Fibroblast of skin of abdomen (primary cell): ENCODE measurements around the gene AARSD1.
"Not testable (repeated sequence)": the region's sequence is repeated elsewhere in the genome, so short reads cannot be mapped to it uniquely, and the experiment has no call there.

ENCODE experiments used
- DNase-seq: peaks from one replicate; pipeline ENCODE4 v3.0.0-alpha.2; 2013

Gene AARSD1

DNA sequence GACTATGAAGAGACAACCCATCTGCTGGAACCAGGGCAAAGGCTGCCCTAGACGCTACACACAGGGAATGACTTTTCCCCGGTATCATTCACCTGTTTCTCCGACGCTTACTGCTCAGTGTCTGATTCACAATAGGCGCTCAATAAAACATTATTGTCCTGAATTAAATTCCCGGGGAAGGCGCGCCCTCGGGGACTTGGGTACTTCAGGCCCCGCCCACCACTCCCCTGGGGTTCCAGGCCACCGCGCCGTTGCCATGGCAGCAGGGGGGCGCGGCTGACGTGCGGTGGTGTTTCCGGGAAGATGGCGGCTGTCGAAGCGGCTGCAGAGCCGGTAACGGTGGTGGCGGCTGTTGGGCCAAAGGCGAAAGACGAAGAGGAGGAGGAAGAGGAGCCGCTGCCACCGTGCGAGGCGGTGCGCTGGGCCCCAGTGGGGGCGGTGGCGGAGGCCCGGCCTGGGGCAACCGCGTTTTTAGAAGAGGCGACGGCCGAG, 16.1 kb upstream of the AARSD1 start, which contains the start of gene RUNDC1:
Gene RUNDC1 (plus strand): TSS at position 292 of the 492 bp plus-strand sequence. CDS start 12 bp downstream, at position 304.
- DNase-seq = peak; percentile 84

DNA sequence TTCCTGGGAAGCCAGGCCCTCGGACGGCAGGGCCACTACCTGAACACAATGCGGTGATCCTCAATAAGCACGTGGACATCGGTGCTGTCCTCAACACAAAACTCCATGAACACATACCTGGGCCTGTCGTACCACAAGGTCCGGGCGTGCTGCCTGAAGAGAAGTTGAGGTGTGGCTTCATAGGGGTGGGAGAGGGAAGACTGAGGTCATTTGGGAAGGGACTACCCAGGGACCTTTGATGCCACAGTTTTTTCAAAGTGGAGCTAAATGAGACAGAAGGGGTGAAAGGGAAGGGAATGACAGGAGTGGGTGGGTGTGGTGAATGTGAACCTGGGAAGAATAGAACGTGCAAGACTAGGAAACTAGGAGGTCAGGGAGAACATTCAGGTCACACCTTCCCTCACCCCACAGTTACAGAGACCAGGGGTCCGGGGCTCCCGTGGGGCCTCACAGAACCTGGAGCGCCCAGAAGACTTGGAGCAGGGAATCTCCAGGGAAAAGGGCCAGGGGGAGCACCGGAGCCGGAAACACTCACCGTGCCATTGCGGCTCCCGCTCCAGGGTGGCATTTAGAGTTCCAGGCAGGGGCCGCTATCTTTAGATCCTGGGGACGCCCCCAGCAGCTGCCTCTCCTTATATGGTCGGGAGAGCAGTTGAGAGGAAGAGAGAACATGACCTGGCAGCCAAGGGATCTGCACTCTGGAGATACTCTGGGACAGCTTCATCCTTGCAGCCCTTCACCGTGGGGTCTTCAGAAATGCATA, 15.4 kb upstream of the AARSD1 start, which contains the start of gene PTGES3L:
Gene PTGES3L (minus strand): TSS at position 570 of the 763 bp plus-strand sequence. CDS start 27 bp downstream, at position 543.
- DNase-seq = peak; percentile 59

DNA sequence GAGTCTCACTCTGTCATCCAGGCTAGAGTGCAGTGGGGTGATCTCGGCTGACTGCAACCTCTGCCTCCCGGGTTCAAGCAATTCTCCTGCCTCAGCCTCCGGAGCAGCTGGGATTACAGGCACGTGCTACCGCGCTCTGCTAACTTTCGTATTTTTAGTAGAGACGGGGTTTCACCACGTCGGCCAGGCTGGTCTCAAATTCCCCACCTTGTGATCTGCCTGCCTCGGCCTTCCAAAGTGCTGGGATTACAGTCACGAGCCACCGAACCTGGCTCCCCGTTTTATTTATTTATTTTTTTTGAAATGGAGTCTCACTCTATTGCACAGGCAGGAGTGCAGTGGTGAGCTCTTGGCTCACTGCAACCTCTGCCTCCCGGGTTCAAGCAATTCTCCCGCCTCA, 11.4 kb upstream of the AARSD1 start:
- not testable (repeated sequence) for DNase-seq

DNA sequence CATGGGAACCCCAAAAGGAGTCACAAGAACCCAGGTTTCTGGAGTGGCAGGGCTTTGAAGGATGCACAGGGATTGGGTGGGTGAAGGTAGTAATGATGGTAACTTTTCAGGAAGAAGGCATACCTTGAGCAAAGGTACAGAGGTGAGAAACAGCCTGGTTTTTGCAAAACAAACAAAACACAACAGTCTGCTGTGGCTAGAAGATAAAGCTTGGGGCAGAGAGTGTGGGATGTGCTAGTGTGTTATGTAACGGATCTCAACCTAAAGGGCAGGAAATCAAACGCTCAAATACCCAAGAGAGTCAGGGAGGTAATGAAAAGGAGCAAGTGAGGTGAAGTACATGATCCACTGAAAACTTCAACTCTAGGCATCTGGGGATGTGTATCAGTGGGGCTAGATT, 11.0 kb upstream of the AARSD1 start:
- no peak for DNase-seq

DNA sequence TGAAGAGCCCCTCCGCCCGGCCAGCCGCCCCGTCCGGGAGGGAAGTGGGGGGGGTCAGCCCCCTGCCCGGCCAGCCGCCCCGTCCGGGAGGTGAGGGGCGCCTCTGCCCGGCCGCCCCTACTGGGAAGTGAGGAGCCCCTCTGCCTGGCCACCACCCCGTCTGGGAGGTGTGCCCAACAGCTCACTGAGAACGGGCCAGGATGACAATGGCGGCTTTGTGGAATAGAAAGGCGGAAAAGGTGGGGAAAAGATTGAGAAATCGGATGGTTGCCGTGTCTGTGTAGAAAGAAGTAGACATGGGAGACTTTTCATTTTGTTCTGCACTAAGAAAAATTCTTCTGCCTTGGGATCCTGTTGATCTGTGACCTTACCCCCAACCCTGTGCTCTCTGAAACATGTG, 9.1 kb upstream of the AARSD1 start:
- DNase-seq = not testable (repeated sequence)

DNA sequence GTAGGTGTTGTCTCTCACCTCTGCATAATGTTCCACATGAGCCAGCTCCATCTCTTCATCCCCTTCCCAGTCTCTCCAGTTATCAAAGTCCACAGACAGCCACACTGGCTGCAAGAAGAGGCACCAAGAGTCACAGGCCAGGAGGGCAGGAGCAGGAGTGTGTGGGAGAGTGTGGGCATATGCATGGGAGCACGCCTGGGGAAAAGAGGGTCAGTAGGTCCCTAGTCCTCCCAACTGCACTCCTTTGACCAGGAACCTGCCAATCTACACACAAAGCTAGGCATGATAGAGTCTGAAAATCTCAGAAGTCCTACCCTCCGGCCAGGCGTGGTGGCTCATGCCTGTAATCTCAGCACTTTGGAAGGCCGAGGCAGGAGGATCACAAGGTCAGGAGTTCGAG, 7.3 kb upstream of the AARSD1 start:
- no peak for DNase-seq

DNA sequence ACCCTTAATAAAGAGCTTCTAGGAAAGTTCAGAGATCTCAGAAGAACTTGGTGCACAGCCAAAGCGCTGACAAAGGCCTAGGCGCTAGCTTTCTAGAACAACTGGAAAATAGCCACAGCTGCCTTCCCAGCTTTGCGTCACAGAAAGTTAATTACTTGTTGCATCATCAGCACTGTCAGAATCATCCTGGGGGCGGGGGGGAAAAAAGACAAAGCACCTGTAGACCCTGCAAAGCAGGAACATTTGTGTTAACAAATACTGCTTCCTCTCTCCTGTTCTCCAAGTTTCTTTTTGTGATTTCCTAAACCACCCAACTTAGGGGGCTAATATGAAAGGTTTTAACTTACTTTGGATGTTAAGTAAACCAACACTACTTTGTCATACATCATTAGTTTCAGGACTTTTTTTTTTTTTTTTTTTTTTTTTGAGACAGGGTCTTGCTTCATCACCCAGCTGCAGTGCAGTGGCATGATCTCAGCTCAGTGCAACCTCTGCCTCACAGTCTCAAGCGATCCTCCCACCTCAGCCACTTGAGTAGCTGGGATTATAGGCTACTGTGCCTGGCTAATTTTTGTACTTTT, 4.8 kb upstream of the AARSD1 start:
- peak; percentile 7 for DNase-seq

DNA sequence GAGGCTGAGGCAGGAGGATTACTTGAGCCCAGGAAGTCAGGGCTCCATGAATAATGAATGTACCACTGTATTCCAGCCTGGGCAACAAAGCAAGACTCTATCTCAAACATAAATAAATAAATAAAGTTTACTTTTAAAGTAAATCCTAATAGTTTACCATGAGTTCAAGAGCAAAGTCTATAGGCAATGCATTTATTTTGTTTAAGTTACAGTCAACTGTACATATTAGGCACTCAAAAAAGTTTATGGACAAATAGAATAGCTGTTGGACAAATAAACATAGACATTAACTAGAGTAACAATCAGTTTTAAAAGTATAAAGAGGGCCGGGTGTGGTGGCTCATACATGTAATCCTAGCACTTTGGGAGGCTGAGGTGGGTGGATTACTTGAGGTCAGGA, 3.7 kb upstream of the AARSD1 start:
- DNase-seq = no peak

DNA sequence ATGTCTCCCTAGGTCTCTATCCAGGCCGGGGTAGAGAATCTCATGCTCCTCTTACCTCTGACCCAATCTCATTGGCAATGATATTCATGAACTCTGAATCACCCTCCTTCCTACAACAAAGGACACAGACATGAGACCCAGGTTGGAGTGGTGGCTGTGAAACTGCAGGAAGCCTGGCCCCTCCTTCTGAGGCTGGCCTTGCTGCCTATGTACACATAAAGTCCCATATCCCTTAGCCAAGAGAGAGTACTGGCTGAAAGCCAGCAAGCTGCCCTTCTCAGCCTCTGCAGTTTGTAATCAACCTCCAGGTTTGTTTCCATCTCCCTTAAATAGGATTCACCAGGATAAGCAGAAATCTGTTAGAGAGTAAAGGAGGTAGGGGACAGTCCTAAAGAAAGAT, 10.6 kb downstream of the AARSD1 start:
- DNase-seq = no peak

DNA sequence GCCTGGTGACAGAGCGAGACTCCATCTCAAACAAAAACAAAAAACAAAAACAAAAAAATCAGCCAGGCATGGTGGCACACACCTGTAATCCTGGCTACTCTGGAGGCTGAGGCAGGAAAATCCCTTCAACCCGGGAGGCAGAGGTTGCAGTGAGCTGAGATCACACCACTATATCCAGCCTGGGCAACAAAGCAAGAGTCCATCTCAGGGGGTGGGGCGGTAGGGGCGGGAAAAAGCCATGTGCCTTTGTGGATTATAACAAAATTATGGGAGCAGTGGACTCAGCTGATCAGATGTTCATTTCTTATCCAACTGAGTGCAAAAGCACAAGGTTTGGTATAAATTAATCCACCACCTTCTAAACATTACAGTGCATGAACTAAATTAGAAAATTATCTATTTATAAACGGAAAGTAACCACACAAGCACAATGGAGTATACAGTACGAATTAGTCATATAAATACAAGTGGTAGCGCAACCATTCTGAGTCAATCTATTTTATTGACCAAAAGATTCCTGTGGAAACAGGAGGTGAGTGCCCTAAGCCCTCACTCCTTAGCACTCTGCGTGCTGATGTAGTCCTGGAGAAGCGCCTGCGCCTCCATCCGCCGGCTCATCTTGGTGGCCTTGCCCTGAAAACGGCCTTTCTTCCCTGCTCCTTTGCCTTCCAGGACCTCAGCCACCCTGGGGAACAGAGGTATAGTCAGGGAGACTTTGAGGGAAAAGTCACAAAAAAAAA, 14.0 kb downstream of the AARSD1 start:
- DNase-seq = no peak

DNA sequence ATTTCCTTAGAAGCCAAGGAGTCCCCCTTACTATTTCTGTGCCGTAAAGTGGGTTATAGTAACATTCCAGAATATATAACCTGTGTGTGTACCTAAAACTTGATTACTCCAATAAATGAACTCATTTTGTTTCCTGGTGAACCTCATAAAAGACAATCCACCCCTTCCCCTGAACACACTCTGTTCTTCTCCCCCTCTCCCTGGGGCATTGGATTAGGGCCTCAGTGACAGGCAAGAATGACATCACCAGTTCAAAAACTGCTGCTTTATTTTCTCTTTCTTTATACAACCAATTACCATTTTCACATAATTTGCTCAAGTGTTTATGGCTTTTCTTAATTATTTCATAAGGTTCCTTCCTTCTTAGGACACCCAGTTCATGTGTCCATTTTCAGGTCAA, 17.4 kb downstream of the AARSD1 start:
- no peak for DNase-seq

DNA sequence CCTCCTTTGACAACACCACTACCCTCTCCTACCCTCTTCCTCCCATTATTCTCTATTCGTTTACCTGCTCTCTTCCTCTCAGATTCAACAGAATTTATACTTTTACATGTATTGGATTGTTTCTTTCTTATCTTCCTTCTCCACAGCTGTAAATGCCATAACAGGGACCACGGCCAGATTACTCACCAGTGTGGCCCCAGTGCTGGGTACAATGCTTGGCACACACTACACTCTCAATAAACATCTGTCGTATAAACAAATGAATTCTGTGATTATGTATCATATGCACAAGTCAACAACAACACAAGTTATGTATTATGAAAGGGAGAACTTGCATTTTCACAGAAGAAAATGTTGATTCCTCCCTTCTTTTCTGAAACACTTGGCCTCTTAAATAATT, 20.0 kb downstream of the AARSD1 start:
- no peak for DNase-seq

DNA sequence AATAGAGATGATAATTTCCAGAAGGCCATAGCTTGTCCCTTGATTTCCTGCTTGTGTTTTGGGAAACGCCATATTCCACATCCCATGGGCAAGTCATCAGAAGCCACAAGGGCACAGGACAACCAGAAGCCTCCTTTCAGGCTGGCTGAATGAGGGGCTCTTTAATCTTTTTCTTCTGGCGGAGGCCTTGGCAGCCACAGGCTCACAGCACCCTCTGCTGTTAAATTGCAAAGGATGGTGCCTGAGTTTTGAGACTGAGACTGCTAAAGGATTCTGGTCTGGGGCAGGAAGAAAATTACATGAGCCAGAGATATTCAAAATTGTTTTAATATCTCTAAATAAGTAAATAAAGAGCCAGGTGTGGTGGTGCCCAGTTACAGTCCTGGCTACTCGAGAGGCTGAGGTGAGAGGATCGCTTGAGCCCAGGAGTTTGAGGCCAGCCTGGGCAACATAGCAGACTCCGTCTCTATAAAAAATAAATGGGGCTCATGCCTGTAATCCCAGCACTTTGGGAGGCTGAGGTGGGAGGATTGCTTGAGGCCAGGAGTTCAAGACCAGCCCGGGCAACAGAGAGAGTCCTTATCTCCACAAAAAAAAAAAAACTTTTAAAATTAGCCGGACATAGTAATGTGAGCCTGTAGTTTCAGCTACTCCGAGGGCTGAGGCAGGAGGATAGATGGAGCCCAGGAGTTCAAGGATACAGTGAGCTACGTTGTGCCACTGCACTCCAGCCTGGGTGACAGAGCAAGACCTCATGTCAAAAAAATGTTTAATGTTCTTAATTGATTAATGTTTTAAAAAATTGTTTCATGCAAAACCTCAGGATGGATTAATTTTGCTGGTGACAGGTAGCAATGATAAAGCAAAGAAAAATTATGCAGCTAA, 26.3 kb downstream of the AARSD1 start:
- DNase-seq = peak; percentile 55

DNA sequence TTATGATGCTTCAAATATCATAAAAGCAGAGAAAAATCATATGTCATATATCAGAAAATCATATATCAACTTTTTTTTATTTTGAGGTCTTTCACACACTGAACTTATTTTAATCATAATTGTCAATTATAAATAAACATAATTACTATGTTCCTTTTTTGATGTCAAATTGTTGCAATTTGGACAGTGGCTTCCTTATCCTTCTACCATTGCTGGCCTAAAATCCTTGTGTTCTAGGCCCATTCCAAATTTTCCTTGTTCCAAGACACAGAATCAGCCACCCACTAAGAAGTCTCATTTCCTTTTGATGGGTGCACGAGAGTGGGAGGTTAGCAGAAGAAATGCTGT, 34.8 kb downstream of the AARSD1 start:
- no peak for DNase-seq

DNA sequence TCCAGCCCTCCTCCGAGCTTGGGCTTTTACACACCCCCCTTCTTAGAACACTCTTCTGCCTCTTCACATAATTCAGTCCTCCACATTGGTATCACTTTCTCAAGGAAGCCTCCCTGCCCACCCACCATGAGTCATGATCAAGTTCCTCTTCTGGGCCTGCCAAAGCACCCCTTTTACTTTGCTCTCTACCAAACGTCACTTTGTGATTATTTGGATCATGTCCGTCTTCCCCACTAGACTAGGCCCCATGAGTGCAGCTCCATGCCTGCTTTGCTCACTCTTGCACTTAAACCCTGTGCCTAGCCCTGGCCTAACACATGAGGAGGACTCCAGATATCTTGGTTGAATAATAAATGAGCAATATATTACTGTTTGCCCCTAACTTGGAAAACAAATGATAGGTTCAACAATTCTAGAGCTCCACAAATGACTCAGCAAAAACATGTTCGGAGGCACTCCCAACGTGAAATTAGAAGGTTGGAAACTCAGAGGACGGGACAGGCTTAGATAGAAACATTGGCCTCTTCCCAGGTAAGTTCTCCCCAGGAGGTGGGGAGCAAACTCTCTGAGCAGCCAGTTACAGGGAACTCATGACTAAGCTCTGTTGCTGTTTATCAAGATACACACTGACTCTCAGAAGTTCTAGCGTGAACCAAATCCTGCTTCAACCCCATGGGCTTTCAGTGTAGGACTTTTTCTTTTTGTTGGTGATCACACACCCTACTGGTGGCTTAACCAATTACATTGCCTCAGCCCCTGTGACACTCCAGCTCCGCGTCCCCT, 35.3 kb downstream of the AARSD1 start:
- DNase-seq = peak; percentile 56

DNA sequence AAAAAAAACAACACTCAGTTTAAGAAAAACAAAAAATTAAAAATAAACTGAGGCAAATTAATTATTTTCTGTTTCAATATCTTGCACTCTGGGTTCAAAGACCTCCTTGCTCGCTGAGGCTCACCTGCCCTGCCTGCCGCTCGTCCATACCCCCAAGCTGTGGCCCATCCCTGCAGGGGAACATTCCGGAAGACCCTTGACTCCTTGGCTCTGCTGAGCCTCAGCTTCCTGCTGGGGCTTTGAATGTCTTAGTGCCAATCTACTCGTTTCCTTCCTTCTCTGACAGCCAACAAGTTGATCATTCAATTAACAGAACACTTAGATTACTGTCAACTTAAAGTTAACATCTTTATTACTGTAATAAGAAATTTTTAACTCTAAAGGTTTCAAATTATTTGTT, 39.4 kb downstream of the AARSD1 start:
- no peak for DNase-seq

DNA sequence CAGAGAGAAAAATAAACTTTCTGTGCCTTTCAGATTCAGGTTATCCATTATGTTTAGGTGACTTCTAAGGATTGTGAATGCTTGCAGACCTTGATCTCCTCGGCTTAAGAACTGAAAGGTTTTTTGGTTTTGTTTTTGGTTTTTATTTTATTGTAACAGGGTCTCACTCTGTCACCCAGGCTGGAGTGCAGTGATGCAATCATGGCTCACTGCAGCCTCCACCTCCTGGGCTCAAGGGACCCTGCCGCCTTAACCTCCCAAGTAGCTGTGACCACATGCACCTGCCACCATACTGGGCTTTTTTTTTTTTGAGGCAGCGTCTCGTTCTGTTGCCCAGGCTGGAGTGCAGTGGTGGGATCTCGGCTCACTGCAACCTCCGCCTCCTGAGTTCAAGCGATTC, 40.8 kb downstream of the AARSD1 start:
- not testable (repeated sequence) for DNase-seq

DNA sequence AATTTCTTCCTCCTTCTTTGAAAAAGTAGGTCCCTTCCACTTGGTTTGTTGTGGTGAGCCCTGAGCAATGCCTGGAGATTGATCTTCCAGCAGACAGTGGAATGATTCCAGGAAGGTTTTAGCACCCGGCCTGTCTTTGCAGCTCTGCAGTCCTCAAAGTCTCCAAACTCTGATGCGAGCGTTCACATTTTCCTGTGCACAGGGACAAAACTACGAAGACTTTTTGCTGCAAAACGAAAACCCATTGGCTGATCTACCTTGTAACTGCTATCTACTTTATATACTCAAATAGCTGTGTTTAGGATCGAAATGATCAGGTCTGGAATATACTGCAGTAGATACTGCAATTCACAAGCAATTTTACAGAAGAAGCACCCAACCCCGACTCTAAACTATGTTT, 42.0 kb downstream of the AARSD1 start:
- no peak for DNase-seq

DNA sequence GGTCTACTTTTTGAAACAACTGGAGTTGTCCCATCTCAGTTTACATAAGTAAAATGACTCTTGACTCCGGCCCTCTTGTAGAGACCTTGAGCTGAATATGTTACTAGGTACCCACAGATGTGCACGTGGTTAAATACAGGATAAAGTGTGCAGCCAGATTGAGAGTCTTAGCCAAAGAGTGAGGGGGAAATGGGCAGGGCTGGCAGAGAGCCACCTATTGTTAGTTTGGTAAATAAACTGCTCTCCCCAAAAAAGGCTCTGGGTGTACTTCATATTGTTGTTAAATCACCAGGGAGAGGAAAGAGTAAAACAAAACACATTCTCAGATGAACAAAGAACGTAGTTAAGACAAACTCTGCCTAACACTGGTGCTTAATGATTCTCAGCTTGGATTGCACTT, 43.3 kb downstream of the AARSD1 start:
- DNase-seq = no peak

DNA sequence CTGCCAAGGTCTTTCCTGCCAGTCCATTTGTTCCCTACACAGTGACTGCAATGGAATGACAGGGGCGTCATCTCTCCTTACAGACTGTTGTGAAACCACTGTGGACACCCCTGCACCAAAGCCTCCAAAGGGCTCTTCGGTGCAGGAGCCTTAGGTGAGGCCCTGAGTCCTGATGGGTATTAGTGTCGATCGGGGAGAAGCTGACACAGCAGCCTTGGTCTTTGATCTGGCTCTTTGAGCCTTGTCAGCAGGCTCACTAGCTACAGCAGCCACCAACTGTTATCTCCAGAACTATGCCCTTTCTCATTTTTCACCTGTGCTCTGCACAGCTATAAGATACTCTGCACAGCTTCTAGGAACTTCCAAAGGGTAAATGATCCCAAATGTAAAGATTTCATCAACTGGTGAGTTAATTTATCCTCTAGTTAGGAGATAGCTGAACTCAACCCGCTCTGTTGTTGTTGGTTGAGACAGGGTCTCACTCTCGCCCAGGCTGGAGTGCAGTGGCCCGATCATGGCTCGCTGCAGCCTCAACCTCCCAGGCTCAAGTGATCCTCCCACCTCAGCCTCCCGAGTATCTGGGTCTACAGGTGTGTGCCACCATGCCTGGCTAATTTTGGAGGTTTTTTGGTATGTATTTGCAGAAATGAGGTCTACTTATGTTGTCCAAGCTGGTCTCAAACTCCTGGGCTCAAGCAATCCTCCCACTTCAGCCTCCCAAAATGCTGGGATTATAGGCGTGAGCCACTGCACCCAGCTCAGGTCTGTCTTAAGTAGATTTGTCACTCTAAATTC, 44.0 kb downstream of the AARSD1 start:
- DNase-seq = no peak
